Caco-2 (cell line): ENCODE data around the gene NEDD4L. TPM values are rescaled to one million over a fixed set of nuclear protein-coding genes. Genes with fewer than 3 reads are reported as not detected.

Experiments
- BruUV-seq: library from RNA; stranded (reverse); fragments of 400-500 nt; replicated peaks from 2 replicates; lab custom pipeline; 2021; lab: Mats Ljungman, UMichigan
- CTCF ChIA-PET: fragments of 300-600 bp; sonication (Branson Sonifier 250); formaldehyde crosslinking; loops from one replicate; lab custom pipeline; 2022; ENCODE audit warnings: antibody characterized with exemption; lab: Charles Lee
- POLR2A ChIA-PET: fragments of 300-600 bp; sonication (Branson Sonifier 250); formaldehyde crosslinking; loops from one replicate; lab custom pipeline; 2022; ENCODE audit warnings: antibody characterized with exemption; lab: Charles Lee
- DNase-seq, 2 experiments: peaks; one replicate each; pipeline versions ENCODE4 v3.0.0 to v3.0.0-alpha.2; 2020 to 2022
- H3K27me3 ChIP-seq: replicated peaks from 2 replicates; pipeline ENCODE4 v1.6.0; 2011; ENCODE audit warnings: low read length; ENCODE audit not compliant: control insufficient read depth, insufficient read depth
- H3K36me3 ChIP-seq: 2 replicates; pipeline ENCODE4 v1.5.1; 2011; ENCODE audit warnings: low read length; ENCODE audit not compliant: control insufficient read depth, insufficient read depth
- H3K4me1 ChIP-seq: fragments of 250-450 bp; sonication (Bioruptor Pico); 2 replicates; pipeline ENCODE4 v1.5.1; 2020; ENCODE audit warnings: mild to moderate bottlenecking
- H3K4me3 ChIP-seq: 2 replicates; pipeline ENCODE4 v1.5.1; 2011; ENCODE audit warnings: low read depth, mild to moderate bottlenecking, control low read depth, low read length
- H3K9me3 ChIP-seq: fragments of 250-450 bp; sonication (Bioruptor Pico); 2 replicates; pipeline ENCODE4 v1.5.1; 2020; ENCODE audit warnings: mild to moderate bottlenecking, moderate library complexity
- H3K27ac Mint-ChIP-seq: one replicate; pipeline ENCODE4 v1.8.0; 2022; ENCODE audit warnings: mixed read lengths; ENCODE audit not compliant: unreplicated experiment
- H3K27me3 Mint-ChIP-seq: one replicate; pipeline ENCODE4 v1.8.0; 2022; ENCODE audit warnings: mixed read lengths; ENCODE audit not compliant: insufficient read depth, unreplicated experiment
- H3K36me3 Mint-ChIP-seq: one replicate; pipeline ENCODE4 v1.8.0; 2022; ENCODE audit warnings: mild to moderate bottlenecking, mixed read lengths; ENCODE audit not compliant: insufficient read depth, unreplicated experiment
- H3K4me1 Mint-ChIP-seq: one replicate; pipeline ENCODE4 v1.8.0; 2022; ENCODE audit warnings: low read depth, mixed read lengths; ENCODE audit not compliant: unreplicated experiment
- H3K4me3 Mint-ChIP-seq: one replicate; pipeline ENCODE4 v1.8.0; 2022; ENCODE audit warnings: mild to moderate bottlenecking, moderate library complexity, mixed read lengths; ENCODE audit not compliant: unreplicated experiment
- H3K9me3 Mint-ChIP-seq: one replicate; pipeline ENCODE4 v1.8.0; 2022; ENCODE audit warnings: mixed read lengths; ENCODE audit not compliant: unreplicated experiment
- intact Hi-C: fragments of 100-400 bp; cut with micrococcal nuclease; formaldehyde crosslinking; loops from one replicate; pipeline ENCODE4 v1.10.0; 2022; ENCODE audit not compliant: unreplicated experiment
- total RNA-seq: library from RNA; stranded (reverse); gene quantifications from 2 replicates; pipeline ENCODE4 v1.2.3, GENCODE V29; 2022
- TF ChIP-seq, protein P1 (sequence below), 2 experiments: fragments of 200-600 bp in 1 of 2; IDR thresholded peaks; 1 replicate in 1 of 2; 2 replicates in 1 of 2; pipeline versions ENCODE4 v1.5.1 to v1.8.0; 2011 to 2022; ENCODE audit warnings: antibody characterized with exemption in 1 of 2, control low read depth in 1 of 2, inconsistent platforms in 1 of 2, low read depth in 1 of 2, low read length in 1 of 2, mild to moderate bottlenecking in 1 of 2, moderate library complexity in 1 of 2; ENCODE audit not compliant: insufficient read depth in 1 of 2, severe bottlenecking in 1 of 2, unreplicated experiment in 1 of 2

The NEDD4L gene
- total RNA-seq, 1 experiment from 2014 or later, result 85.4 TPM

DNA sequence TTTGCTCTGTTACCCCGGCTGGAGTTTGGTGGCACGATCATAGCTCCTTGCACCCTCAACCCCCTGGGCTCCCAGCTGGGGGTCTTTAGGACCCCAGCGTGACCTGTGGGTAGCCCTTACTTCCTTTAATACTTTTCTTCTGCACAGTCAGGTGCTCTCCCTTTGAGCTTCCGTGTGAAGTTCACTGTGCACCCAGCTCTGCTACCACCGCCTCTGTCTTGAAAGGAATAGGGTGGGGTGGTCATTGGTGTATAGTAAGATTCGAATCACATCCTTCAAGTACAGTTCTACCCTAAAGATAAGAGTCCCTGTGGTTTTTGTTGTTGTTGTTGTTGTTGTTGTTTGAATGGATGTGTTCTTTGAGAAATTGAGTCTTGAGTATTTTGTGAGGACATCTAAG, 267.4 kb downstream of the NEDD4L start:
- TF ChIP-seq, protein P1, sequence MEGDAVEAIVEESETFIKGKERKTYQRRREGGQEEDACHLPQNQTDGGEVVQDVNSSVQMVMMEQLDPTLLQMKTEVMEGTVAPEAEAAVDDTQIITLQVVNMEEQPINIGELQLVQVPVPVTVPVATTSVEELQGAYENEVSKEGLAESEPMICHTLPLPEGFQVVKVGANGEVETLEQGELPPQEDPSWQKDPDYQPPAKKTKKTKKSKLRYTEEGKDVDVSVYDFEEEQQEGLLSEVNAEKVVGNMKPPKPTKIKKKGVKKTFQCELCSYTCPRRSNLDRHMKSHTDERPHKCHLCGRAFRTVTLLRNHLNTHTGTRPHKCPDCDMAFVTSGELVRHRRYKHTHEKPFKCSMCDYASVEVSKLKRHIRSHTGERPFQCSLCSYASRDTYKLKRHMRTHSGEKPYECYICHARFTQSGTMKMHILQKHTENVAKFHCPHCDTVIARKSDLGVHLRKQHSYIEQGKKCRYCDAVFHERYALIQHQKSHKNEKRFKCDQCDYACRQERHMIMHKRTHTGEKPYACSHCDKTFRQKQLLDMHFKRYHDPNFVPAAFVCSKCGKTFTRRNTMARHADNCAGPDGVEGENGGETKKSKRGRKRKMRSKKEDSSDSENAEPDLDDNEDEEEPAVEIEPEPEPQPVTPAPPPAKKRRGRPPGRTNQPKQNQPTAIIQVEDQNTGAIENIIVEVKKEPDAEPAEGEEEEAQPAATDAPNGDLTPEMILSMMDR (IDR thresholded peaks at IDR 0.05; ENCODE audit: insufficient read depth in 1 of 2, low read depth in 1 of 2, low read length in 1 of 2, severe bottlenecking in 1 of 2, unreplicated experiment in 1 of 2), result no peak
- BruUV-seq, result no TSS peak
- POLR2A ChIA-PET, result no interaction called here
- intact Hi-C loops, result no loop called here
- CTCF ChIA-PET, result no interaction called here
- Histone ChIP-seq H3K4me1 (no peaks in the 10 kb centered on the region), H3K36me3 (no peaks in the 10 kb centered on the region; the same call in 1 of the 2 replicates), H3K27me3 (no peaks in the 10 kb centered on the region), H3K4me3 (no peak overlapping the region), H3K9me3 (no peaks in the 10 kb centered on the region)
- Mint-ChIP-seq H3K9me3 (no peaks in the 10 kb centered on the region), H3K4me1 (peaks cover 17% of the 10 kb centered on the region), H3K4me3 (no peak overlapping the region), H3K27me3 (no peaks in the 10 kb centered on the region), H3K27ac (no peak overlapping the region), H3K36me3 (peaks cover 15% of the 10 kb centered on the region)
- no peak for DNase-seq

DNA sequence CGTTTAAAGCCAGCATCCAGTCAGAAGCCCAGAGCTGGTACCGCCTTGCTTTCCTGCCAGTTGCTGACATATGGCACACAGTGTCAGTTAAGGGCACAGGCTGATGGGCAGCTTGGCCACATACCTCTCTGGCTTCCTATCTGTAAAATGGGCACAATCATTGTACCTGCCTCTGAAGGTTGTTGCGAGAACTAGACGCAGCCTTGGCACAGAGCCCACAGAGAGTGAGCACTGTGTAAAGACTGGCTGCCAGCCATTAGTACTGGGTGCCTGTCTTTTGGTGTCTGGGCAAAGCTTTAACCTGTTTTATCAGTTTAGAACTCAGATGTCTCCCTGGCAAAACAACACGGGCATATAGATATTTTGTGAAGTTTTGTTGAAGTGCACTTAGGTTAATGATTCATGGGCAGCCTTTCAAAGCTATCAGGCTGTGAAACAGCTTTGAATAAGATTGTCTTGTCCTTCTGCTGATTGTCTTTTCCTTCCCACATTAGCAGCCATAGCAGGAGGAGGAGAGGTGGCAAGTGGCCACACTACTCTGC, 269.5 kb downstream of the NEDD4L start:
- POLR2A ChIA-PET, result no interaction called here
- Mint-ChIP-seq H3K27me3 (no peaks in the 10 kb centered on the region), H3K27ac (no peak overlapping the region), H3K9me3 (no peaks in the 10 kb centered on the region), H3K36me3 (peaks cover 21% of the 10 kb centered on the region), H3K4me3 (no peak overlapping the region), H3K4me1 (peaks cover 17% of the 10 kb centered on the region)
- no peaks in the 10 kb centered on the region for H3K27me3 ChIP-seq
- TF ChIP-seq, protein P1 (IDR thresholded peaks at IDR 0.05; ENCODE audit: insufficient read depth in 1 of 2, low read depth in 1 of 2, low read length in 1 of 2, severe bottlenecking in 1 of 2, unreplicated experiment in 1 of 2), result no peak
- H3K36me3 ChIP-seq, result no peaks in the 10 kb centered on the region; the same call in 1 of the 2 replicates
- no peaks in the 10 kb centered on the region for H3K9me3 ChIP-seq
- CTCF ChIA-PET, result interaction anchor here (0.6 kb wide), 1 partner anchor 26 kb away, joined by 5 read pairs; no protein-coding TSS in a partner anchor
- no TSS peak for BruUV-seq
- no peaks in the 10 kb centered on the region for H3K4me1 ChIP-seq
- H3K4me3 ChIP-seq, result no peak overlapping the region
- intact Hi-C loops, result no loop called here
- DNase-seq, result no peak

DNA sequence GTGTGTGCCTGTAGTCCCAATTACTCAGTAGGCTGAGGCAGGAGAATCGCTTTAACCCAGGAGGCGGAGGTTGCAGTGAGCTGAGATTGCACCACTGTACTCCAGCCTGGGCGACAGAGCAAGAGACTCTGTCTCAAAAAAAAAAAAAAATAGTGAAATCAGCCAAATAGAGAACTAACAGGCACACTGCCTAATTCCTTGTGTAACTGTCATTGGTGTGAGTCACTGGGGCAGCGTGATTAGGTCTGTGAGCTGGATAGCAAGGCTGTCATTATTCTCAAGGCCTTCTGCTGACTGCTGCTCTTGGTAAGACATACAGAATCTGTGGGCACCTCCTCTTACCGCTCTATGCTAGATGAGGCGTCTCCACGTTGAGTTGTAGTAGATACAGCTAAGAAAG, 270.3 kb downstream of the NEDD4L start:
- Histone ChIP-seq H3K4me1 (no peaks in the 10 kb centered on the region), H3K9me3 (no peaks in the 10 kb centered on the region), H3K4me3 (no peak overlapping the region), H3K27me3 (no peaks in the 10 kb centered on the region), H3K36me3 (no peaks in the 10 kb centered on the region; the same call in 1 of the 2 replicates)
- no TSS peak for BruUV-seq
- ChIA-PET POLR2A (interaction anchor here (0.6 kb wide), 1 partner anchor 121 kb away, joined by 4 read pairs; no protein-coding TSS in a partner anchor), CTCF (no interaction called here)
- H3K27ac Mint-ChIP-seq, result no peak overlapping the region
- H3K9me3 Mint-ChIP-seq, result no peaks in the 10 kb centered on the region
- H3K4me1 Mint-ChIP-seq, result peaks cover 17% of the 10 kb centered on the region
- intact Hi-C loops, result no loop called here
- DNase-seq, result no peak
- peaks cover 21% of the 10 kb centered on the region for H3K36me3 Mint-ChIP-seq
- no peaks in the 10 kb centered on the region for H3K27me3 Mint-ChIP-seq
- TF ChIP-seq, protein P1 (IDR thresholded peaks at IDR 0.05; ENCODE audit: insufficient read depth in 1 of 2, low read depth in 1 of 2, low read length in 1 of 2, severe bottlenecking in 1 of 2, unreplicated experiment in 1 of 2), result no peak
- no peak overlapping the region for H3K4me3 Mint-ChIP-seq
